Measurements from ENCODE around the gene RANBP10. TPM values are rescaled to one million over a fixed set of nuclear protein-coding genes. Genes with fewer than 3 reads are reported as not detected.
A peak's percentile ranks its signal among the peaks of the same experiment; 100 is the strongest.

The RANBP10 gene
- total and polyA plus RNA-seq, 10 of the 15 experiments (the other 5 are each of a cell fraction or from before 2014, with no cell fraction given) = 1.2 to 20.4 (median 10.8) TPM

GRCh38 chr16:67806428-67807147, at the start of gene RANBP10, which contains the start of gene TSNAXIP1 (continued):
- peak; percentile 36; the same call in 1 of the 2 replicates for TF ChIP-seq ATF3 (IDR thresholded peaks at IDR 0.05; ENCODE audit: borderline replicate concordance, extremely low read depth, low read depth, low read length)
- no peak for TF ChIP-seq MEF2A (IDR thresholded peaks at IDR 0.05; ENCODE audit: insufficient read depth, low read depth, low read length)
- TF ChIP-seq ELK1 (IDR thresholded peaks at IDR 0.05; ENCODE audit: low read depth, low read length) = peak; percentile 31; the same call in 1 of the 2 replicates
- no peak for TF ChIP-seq FOXM1 (IDR thresholded peaks at IDR 0.05; ENCODE audit: low read depth, low read length)
- TF ChIP-seq ASH2L (IDR thresholded peaks at IDR 0.05; ENCODE audit: borderline replicate concordance, low read depth) = peak; percentile 77; the same call in 1 of the 2 replicates
- peak; percentile 73 for TF ChIP-seq SP1 (IDR thresholded peaks at IDR 0.05; ENCODE audit: low read depth, low read length)
- no peak for TF ChIP-seq EP300 (IDR thresholded peaks at IDR 0.05; ENCODE audit: borderline replicate concordance in 1 of 2, control insufficient read depth in 1 of 2, low read depth in 2 of 2, low read length in 2 of 2)
- no peak for TF ChIP-seq IKZF2 (IDR thresholded peaks at IDR 0.05)
- TF ChIP-seq LARP7 (IDR thresholded peaks at IDR 0.05) = peak; percentile 88; the same call in 1 of the 2 replicates
- 0 out of 2 replicates have a peak, but pooled peaks have one; percentile 47 for TF ChIP-seq PAX5 (IDR thresholded peaks at IDR 0.05; ENCODE audit: borderline replicate concordance, low read depth, low read length)
- TF ChIP-seq NR2F1 (conservative IDR thresholded peaks at IDR 0.05) = peak; percentile 71
- TF ChIP-seq GATAD2B (conservative IDR thresholded peaks at IDR 0.05; ENCODE audit: low read depth) = peak; percentile 58
- peak; percentile 49 for TF ChIP-seq E4F1 (IDR thresholded peaks at IDR 0.05; ENCODE audit: borderline replicate concordance, partially characterized antibody)
- TF ChIP-seq NFYB (IDR thresholded peaks at IDR 0.05; ENCODE audit: insufficient read depth, low read depth, low read length) = peak; percentile 82
- TF ChIP-seq CUX1 (IDR thresholded peaks at IDR 0.05; ENCODE audit: insufficient replicate concordance, low read depth, low read length) = peak; percentile 40
- peak; percentile 93 for TF ChIP-seq TARDBP (IDR thresholded peaks at IDR 0.05; ENCODE audit: borderline replicate concordance)
